ENCODE data around the gene OR13C9. TPM values are rescaled to one million over a fixed set of nuclear protein-coding genes. Genes with fewer than 3 reads are reported as not detected.
"Not testable (repeated sequence)": the region's sequence is repeated elsewhere in the genome, so short reads cannot be mapped to it uniquely, and the experiment has no call there.

Gene OR13C9
- polyA plus RNA-seq (ENCODE audit: insufficient read length in 4 of 4) = not detected

GRCh38 chr9:104618104-104618503 is at the start of gene OR13C9:
Gene OR13C9 (minus strand): TSS chr9:104618204. CDS start chr9:104618204, 0 bp downstream.
- DNase-seq (ENCODE audit: low read depth in 4 of 4, low spot score in 3 of 4) = no peak

- no peak for DNase-seq (ENCODE audit: low read depth in 4 of 4, low spot score in 3 of 4)
Observed at GRCh38 chr9:104658496-104659195, 40.6 kb upstream of the OR13C9 start.

GRCh38 chr9:104635456-104635855 is 17.5 kb upstream of the OR13C9 start:
- no peak for DNase-seq (ENCODE audit: low read depth in 4 of 4, low spot score in 3 of 4)

GRCh38 chr9:104633976-104634520 is 16.0 kb upstream of the OR13C9 start:
- no peak for DNase-seq (ENCODE audit: low read depth in 4 of 4, low spot score in 3 of 4)

GRCh38 chr9:104625964-104626363 is 8.0 kb upstream of the OR13C9 start:
- not testable (repeated sequence) for DNase-seq (ENCODE audit: low read depth in 4 of 4, low spot score in 3 of 4)

- no peak for DNase-seq (ENCODE audit: low read depth in 4 of 4, low spot score in 3 of 4)
Observed at GRCh38 chr9:104617418-104617817, 586 bp downstream of the OR13C9 start.

- DNase-seq (ENCODE audit: low read depth in 4 of 4, low spot score in 3 of 4) = no peak
Observed at GRCh38 chr9:104611213-104611612, 6.8 kb downstream of the OR13C9 start.

GRCh38 chr9:104608336-104608735 is 9.7 kb downstream of the OR13C9 start:
- no peak for DNase-seq (ENCODE audit: low read depth in 4 of 4, low spot score in 3 of 4)

GRCh38 chr9:104606152-104606551 is 11.9 kb downstream of the OR13C9 start:
- DNase-seq (ENCODE audit: low read depth in 4 of 4, low spot score in 3 of 4) = no peak

- not testable (repeated sequence) for DNase-seq (ENCODE audit: low read depth in 4 of 4, low spot score in 3 of 4)
Observed at GRCh38 chr9:104605527-104605926, 12.5 kb downstream of the OR13C9 start, which contains the start of gene OR13C2. Gene OR13C2 (minus strand): TSS chr9:104605627. CDS start chr9:104605627, 0 bp downstream.

GRCh38 chr9:104604801-104605200 is 13.2 kb downstream of the OR13C9 start:
- DNase-seq (ENCODE audit: low read depth in 4 of 4, low spot score in 3 of 4) = no peak

- DNase-seq (ENCODE audit: low read depth in 4 of 4, low spot score in 3 of 4) = not testable (repeated sequence)
Observed at GRCh38 chr9:104599313-104599712, 18.7 kb downstream of the OR13C9 start, which contains the start of gene OR13C5. Gene OR13C5 (minus strand): TSS chr9:104599413. CDS start chr9:104599413, 0 bp downstream.

- not testable (repeated sequence) for DNase-seq (ENCODE audit: low read depth in 4 of 4, low spot score in 3 of 4)
Observed at GRCh38 chr9:104598749-104599148, 19.3 kb downstream of the OR13C9 start.

GRCh38 chr9:104589626-104590025 is 28.4 kb downstream of the OR13C9 start:
- no peak for DNase-seq (ENCODE audit: low read depth in 4 of 4, low spot score in 3 of 4)

GRCh38 chr9:104586496-104587180 is 31.4 kb downstream of the OR13C9 start:
- no peak for DNase-seq (ENCODE audit: low read depth in 4 of 4, low spot score in 3 of 4)

GRCh38 chr9:104580562-104580961 is 37.4 kb downstream of the OR13C9 start:
- no peak for DNase-seq (ENCODE audit: low read depth in 4 of 4, low spot score in 3 of 4)

GRCh38 chr9:104577263-104577662 is 40.7 kb downstream of the OR13C9 start:
- DNase-seq (ENCODE audit: low read depth in 4 of 4, low spot score in 3 of 4) = no peak

- DNase-seq (ENCODE audit: low read depth in 4 of 4, low spot score in 3 of 4) = no peak
Observed at GRCh38 chr9:104575456-104575855, 42.5 kb downstream of the OR13C9 start.

GRCh38 chr9:104572612-104573011 is 45.4 kb downstream of the OR13C9 start:
- no peak for DNase-seq (ENCODE audit: low read depth in 4 of 4, low spot score in 3 of 4)

GRCh38 chr9:104568868-104569267 is 49.1 kb downstream of the OR13C9 start, which contains the start of gene OR13C8:
Gene OR13C8 (plus strand): TSS chr9:104569168. CDS start chr9:104569168, 0 bp downstream.
- no peak for DNase-seq (ENCODE audit: low read depth in 4 of 4, low spot score in 3 of 4)
